GM18502 (cell line): ENCODE data around the gene TPRX2.
"Not testable (repeated sequence)": the region's sequence is repeated elsewhere in the genome, so short reads cannot be mapped to it uniquely, and the experiment has no call there.

ENCODE experiments used
- ATAC-seq: cut with Tn5 transposase; IDR thresholded peaks from one replicate; pipeline ENCODE4 v1.9.1; 2021; ENCODE audit warnings: mild to moderate bottlenecking; ENCODE audit not compliant: unreplicated experiment, poor library complexity

TPRX2 gene

DNA sequence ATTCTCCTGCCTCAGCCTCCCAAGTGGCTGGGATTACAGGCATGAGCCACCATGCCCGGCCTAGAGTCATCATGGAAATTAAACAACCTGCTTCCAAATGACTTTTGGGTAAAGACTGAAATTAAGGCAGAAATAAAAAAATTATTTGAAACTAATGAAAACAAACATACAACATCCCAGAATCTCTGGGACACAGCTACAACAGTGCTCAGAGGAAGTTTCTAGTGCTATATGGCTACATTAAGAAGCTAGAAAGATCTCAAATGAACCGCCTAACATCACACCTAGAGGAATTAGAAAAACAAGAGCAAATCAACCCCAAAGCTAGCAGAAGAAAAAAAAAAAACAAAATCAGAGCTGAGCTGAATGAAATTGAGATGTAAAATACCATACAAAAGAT lies 51.2 kb downstream of the TPRX2 start:
- not testable (repeated sequence) for ATAC-seq
